GM12891 (cell line): ENCODE data around the gene TSEN2.

Experiments used
- POLR2A ChIP-seq: IDR thresholded peaks from 2 replicates; pipeline ENCODE4 v1.6.1; 2011; ENCODE audit warnings: low read depth, low read length, control low read depth
- POLR2AphosphoS5 ChIP-seq: IDR thresholded peaks from 2 replicates; pipeline ENCODE4 v1.6.1; 2011; ENCODE audit warnings: low read depth, low read length, control low read depth
- POU2F2 ChIP-seq: IDR thresholded peaks from 2 replicates; pipeline ENCODE4 v1.6.1; 2011; ENCODE audit warnings: low read depth, mild to moderate bottlenecking, control low read depth, low read length, moderate library complexity
- TAF1 ChIP-seq: IDR thresholded peaks from 2 replicates; pipeline ENCODE4 v1.6.1; 2011; ENCODE audit warnings: low read depth, low read length, control low read depth

- TF ChIP-seq POLR2A (no peak), TAF1 (no peak), POLR2AphosphoS5 (no peak), POU2F2 (no peak)
These were observed 32.8 kb upstream of the TSEN2 start for GRCh38 chr3:12451481-12451880.
